Parathyroid adenoma (tissue), 2 donors: ENCODE data around the gene VCP.
A peak's percentile ranks its signal among the peaks of the same experiment; 100 is the strongest.

Experiments used
- H2AFZ ChIP-seq: fragments of 300-600 bp; sonication (generic); one replicate; pipeline ENCODE4 v1.7.0; 2017; ENCODE audit warnings: antibody characterized with exemption, mild to moderate bottlenecking
- H3K27ac ChIP-seq: fragments of 300-600 bp; sonication (generic); one replicate; pipeline ENCODE4 v1.7.0; 2017
- H3K27me3 ChIP-seq: fragments of 300-600 bp; sonication (generic); one replicate; pipeline ENCODE4 v1.7.0; 2017; ENCODE audit warnings: low read length; ENCODE audit not compliant: control insufficient read depth, insufficient read depth
- H3K36me3 ChIP-seq: fragments of 300-600 bp; sonication (generic); one replicate; pipeline ENCODE4 v1.7.0; 2017; ENCODE audit warnings: low read length; ENCODE audit not compliant: control insufficient read depth, insufficient read depth
- H3K4me1 ChIP-seq: fragments of 300-600 bp; sonication (generic); one replicate; pipeline ENCODE4 v1.7.0; 2017; ENCODE audit warnings: control low read depth
- H3K4me2 ChIP-seq: fragments of 300-600 bp; sonication (generic); one replicate; pipeline ENCODE4 v1.7.0; 2017; ENCODE audit warnings: low read length
- H3K4me3 ChIP-seq: fragments of 300-600 bp; sonication (generic); one replicate; pipeline ENCODE4 v1.7.0; 2017; ENCODE audit warnings: low read depth, low read length
- H3K79me2 ChIP-seq: fragments of 300-600 bp; sonication (generic); one replicate; pipeline ENCODE4 v1.7.0; 2017; ENCODE audit warnings: control low read depth
- H3K9ac ChIP-seq: fragments of 300-600 bp; sonication (generic); one replicate; pipeline ENCODE4 v1.7.0; 2017; ENCODE audit warnings: mild to moderate bottlenecking
- H3K9me3 ChIP-seq: fragments of 300-600 bp; sonication (generic); one replicate; pipeline ENCODE4 v1.7.0; 2017; ENCODE audit warnings: low read length; ENCODE audit not compliant: control insufficient read depth
- TF ChIP-seq, protein P1 (sequence below): fragments of 300-600 bp; sonication (generic); IDR thresholded peaks from one replicate; pipeline ENCODE4 v1.7.0; 2017; ENCODE audit warnings: antibody characterized with exemption, mild to moderate bottlenecking
- donor health status: primary hyperparathyroidism.

Gene VCP

DNA sequence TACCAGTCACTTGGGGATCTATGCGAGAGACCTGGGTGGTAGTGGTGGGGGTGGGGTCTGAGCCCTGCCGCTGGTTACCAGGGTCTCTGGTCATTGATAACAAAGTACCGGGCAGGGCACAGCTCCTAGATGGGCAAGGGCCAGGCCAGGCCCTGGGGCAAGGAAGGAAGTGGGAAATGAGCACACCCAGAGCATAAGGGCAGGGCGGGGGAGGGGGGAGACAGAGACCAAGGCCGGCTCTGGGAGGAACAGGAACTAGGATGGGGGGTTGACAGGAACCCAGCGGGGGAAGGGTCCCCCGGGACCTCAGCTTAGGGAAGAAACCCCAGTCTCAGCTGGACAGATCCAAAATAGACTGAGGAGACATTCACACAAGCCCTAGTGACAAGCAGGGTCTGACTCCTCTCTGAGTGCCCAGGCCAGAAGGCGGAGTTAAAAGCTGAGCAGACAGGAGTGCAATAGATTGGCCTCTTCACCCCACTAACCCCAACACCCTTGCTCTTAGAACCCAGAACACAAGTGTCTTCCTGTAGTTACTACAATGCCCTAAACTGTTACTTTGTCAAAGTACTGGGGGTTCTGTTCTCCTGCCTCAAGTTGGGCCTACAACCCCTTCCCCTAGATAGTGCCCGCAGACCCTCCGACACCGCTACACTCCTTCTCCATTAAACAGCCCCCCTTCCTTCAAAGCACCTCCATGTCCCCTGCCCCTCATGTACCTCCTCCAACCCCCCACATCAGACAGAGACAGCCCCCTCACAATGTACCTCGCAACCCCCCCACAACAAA, 42.6 kb upstream of the VCP start:
- Histone ChIP-seq H2AFZ (peak overlapping the region; percentile 86), H3K9me3 (no peaks in the 10 kb centered on the region), H3K79me2 (peaks cover 2% of the 10 kb centered on the region), H3K27ac (peak overlapping the region; percentile 90), H3K27me3 (no peaks in the 10 kb centered on the region), H3K36me3 (no peaks in the 10 kb centered on the region), H3K4me1 (peaks cover 5% of the 10 kb centered on the region), H3K4me2 (peak overlapping the region; percentile 73), H3K4me3 (peak overlapping the region; percentile 52), H3K9ac (no peak overlapping the region)
- TF ChIP-seq, protein P1, sequence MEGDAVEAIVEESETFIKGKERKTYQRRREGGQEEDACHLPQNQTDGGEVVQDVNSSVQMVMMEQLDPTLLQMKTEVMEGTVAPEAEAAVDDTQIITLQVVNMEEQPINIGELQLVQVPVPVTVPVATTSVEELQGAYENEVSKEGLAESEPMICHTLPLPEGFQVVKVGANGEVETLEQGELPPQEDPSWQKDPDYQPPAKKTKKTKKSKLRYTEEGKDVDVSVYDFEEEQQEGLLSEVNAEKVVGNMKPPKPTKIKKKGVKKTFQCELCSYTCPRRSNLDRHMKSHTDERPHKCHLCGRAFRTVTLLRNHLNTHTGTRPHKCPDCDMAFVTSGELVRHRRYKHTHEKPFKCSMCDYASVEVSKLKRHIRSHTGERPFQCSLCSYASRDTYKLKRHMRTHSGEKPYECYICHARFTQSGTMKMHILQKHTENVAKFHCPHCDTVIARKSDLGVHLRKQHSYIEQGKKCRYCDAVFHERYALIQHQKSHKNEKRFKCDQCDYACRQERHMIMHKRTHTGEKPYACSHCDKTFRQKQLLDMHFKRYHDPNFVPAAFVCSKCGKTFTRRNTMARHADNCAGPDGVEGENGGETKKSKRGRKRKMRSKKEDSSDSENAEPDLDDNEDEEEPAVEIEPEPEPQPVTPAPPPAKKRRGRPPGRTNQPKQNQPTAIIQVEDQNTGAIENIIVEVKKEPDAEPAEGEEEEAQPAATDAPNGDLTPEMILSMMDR, result no peak

DNA sequence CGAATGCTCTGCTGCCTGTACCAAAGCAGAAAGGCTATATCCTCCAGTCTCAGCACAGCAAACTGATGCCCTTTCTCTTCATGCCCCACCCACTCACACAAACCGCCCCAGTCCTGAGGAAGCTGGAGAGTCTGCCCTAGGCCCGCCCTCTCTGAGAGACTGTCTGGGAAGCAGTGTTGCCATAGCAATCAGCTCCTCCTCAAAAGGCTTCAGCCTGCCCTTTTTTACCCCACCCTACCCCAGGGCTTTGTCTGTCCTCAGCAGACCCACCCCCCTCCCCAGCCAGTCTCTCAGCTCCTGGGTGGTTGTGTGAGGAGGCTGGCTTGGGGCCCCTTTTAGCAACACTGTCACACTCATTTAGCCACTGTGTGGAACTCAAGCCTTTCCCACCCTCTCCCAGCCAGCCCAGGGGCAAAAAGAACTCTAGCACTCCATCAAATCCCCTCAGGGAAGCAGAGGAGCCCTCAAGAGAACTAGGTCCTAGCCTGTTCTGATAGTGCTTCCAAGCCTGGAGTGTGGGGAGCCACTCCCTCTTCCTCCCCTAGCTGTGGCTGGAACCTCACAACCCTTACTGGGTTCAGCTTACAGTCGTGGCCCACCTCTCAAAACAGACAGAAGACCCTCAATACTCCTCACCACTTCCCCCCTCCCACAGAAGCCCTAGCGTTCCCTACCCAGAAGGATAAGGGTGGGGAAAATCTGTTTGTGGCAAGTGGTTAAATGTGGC, 41.9 kb upstream of the VCP start:
- no peak overlapping the region for H3K9ac ChIP-seq
- H3K79me2 ChIP-seq, result peaks cover 2% of the 10 kb centered on the region
- H3K4me1 ChIP-seq, result peaks cover 5% of the 10 kb centered on the region
- TF ChIP-seq, protein P1, result no peak
- H2AFZ ChIP-seq, result peak overlapping the region; percentile 53
- no peaks in the 10 kb centered on the region for H3K9me3 ChIP-seq
- peak overlapping the region; percentile 52 for H3K4me3 ChIP-seq
- H3K36me3 ChIP-seq, result no peaks in the 10 kb centered on the region
- no peaks in the 10 kb centered on the region for H3K27me3 ChIP-seq
- peak overlapping the region; percentile 73 for H3K4me2 ChIP-seq
- peak overlapping the region; percentile 90 for H3K27ac ChIP-seq

DNA sequence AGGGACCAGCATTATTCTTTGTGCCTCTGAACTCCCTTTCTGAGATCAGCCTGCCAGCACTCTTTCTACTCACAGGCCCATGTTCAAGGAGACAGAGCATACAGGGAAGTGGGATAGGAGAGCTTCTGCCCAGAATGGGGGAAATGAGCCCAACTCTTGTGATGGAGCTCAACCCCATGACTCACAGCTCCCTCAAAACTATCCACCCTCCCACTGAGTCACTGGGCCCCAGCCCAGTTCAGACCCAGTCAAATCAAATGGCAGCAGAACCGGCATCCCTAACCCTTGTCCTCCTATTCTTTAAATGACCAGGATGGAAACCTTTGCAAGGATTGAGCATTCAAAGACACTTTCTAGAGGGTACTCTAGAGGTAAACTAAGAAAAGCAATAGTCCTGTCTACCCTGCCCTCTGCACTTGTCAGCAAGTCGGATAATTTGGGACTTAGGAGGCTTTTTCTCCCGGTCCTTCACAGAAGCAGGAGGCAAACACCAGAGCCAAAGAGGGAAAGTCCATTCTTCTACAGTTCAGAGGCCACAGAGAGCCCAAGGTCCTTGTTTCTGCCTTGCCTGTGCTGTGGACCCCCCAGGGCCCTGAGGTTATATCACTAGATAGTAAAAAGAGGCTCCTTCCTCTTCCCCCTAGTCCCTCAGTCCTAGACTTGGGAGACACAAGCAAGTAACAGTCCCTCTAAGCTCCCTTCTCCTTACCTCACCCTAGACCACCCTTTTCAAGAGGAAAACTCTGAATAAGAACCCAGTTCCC, 40.0 kb upstream of the VCP start:
- Histone ChIP-seq H3K36me3 (no peaks in the 10 kb centered on the region), H3K79me2 (peaks cover 2% of the 10 kb centered on the region), H3K4me2 (peak overlapping the region; percentile 63), H3K27ac (peak overlapping the region; percentile 63), H3K9me3 (no peaks in the 10 kb centered on the region), H3K4me1 (peaks cover 5% of the 10 kb centered on the region), H3K27me3 (no peaks in the 10 kb centered on the region), H3K9ac (no peak overlapping the region), H2AFZ (no peak overlapping the region), H3K4me3 (no peak overlapping the region)
- TF ChIP-seq, protein P1, result no peak

DNA sequence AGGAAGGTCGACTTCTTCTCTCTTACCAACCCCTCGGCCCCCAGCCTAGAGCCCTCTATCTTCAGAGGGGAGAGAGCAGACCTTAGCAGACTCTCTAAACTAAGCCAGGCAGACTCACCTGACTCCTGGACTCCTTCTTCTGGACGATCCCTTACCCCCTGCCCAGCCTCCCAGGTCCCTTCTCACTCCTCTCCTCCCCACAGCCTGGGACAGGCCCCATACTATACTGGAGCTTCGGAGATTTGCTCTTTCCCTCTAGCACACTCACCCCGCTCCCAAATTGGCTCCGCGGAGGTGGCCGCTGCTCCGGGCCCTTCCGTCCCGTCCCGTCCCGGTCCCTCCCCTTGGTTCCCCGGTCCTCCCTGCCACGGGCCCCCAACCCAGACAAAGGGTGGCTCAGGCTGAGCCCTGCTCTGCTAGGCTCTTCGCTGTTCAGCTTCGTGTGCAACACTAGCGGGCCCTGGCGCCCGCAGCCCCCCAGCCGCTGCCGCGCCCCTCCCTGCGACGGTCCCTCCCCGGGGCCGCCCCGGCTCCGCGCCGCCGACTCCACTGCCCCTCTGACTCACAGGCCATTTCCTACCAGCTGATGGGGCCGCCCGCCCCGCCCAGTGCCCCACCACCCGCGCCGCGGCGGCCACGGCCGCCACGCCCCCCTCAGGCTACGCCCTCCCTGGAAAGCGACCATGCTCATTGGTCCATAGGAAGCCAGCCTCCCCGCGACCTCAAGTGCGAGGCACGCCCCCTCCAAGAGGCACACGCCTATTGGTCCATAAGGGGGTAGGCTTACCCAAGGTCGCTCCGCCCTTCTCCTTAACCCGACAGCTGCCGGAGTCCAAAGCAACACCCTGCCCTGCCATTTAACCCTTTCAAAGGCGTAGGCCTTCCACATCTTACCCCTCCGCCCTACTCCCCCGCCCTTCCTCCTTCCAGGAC, 38.8 kb upstream of the VCP start:
- peak overlapping the region; percentile 78 for H3K4me3 ChIP-seq
- H3K4me2 ChIP-seq, result peak overlapping the region; percentile 95
- H3K36me3 ChIP-seq, result no peaks in the 10 kb centered on the region
- TF ChIP-seq, protein P1, result no peak
- no peaks in the 10 kb centered on the region for H3K9me3 ChIP-seq
- peak overlapping the region; percentile 69 for H2AFZ ChIP-seq
- H3K9ac ChIP-seq, result peak overlapping the region; percentile 28
- H3K4me1 ChIP-seq, result peaks cover 5% of the 10 kb centered on the region
- no peaks in the 10 kb centered on the region for H3K27me3 ChIP-seq
- H3K27ac ChIP-seq, result peak overlapping the region; percentile 63
- H3K79me2 ChIP-seq, result peaks cover 2% of the 10 kb centered on the region
